K562 (cell line): ENCODE data around the gene FGD6. TPM values are rescaled to one million over a fixed set of nuclear protein-coding genes. Genes with fewer than 3 reads are reported as not detected.

ENCODE experiments used
- ATAC-seq: fragments of 200-7000 bp; cut with Tn5 transposase; 3 replicates; pipeline ENCODE4 v1.9.1; 2020; ENCODE audit warnings: moderate library complexity
- BruUV-seq: library from RNA; stranded (reverse); fragments of 400-500 nt; replicated peaks from 2 replicates; lab custom pipeline; 2021; lab: Mats Ljungman, UMichigan
- CTCF ChIA-PET: fragments of 300-600 bp; formaldehyde crosslinking; extraction: SDS; loops from one replicate; lab custom pipeline; 2021; ENCODE audit warnings: low intra/inter-chr PET ratio; lab: Yijun Ruan, JAX
- POLR2A ChIA-PET: fragments of 300-600, 350-650 bp; sonication (Branson Sonifier 250); formaldehyde crosslinking; extraction: SDS; loops from one replicate; lab custom pipeline; 2021; ENCODE audit warnings: antibody characterized with exemption, inconsistent platforms; lab: Yijun Ruan, JAX
- DNase-seq, 4 experiments: peaks; one replicate each; pipeline versions ENCODE4 v3.0.0 to v3.0.0-alpha.2; 2011 to 2018; ENCODE audit warnings: low spot score in 3 of 4, mixed read lengths in 3 of 4; ENCODE audit errors: extremely low read depth in 1 of 4
- FAIRE-seq: peaks from 2 replicates; lab custom pipeline; 2011; peaks lifted over from hg19 to GRCh38; lab: Jason Lieb, UNC
- H2AFZ ChIP-seq: 2 replicates; pipeline ENCODE4 v1.6.0; 2011; ENCODE audit warnings: low read depth, low read length, control low read depth, inconsistent platforms
- H3K27ac ChIP-seq: fragments of 200-600 bp; 3 replicates; pipeline ENCODE4 v1.8.0; 2011; ENCODE audit warnings: low read depth, mild to moderate bottlenecking, control low read depth, inconsistent platforms, low read length, moderate library complexity, mixed read lengths; ENCODE audit errors: extremely low read depth
- H3K27me3 ChIP-seq, 2 experiments: fragments of 300-600 bp in 1 of 2; 2 replicates in 1 of 2; 3 replicates in 1 of 2; pipeline versions ENCODE4 v1.6.0 to v1.8.0; 2011; ENCODE audit warnings: inconsistent platforms in 2 of 2, low read length in 2 of 2, mild to moderate bottlenecking in 1 of 2, mixed read lengths in 1 of 2, moderate library complexity in 1 of 2; ENCODE audit not compliant: control insufficient read depth in 2 of 2, insufficient read depth in 2 of 2
- H3K36me3 ChIP-seq: fragments of 300-600 bp; 3 replicates; pipeline ENCODE4 v1.8.0; 2011; ENCODE audit warnings: mild to moderate bottlenecking, low read length, inconsistent platforms; ENCODE audit not compliant: control insufficient read depth, insufficient read depth
- H3K4me1 ChIP-seq, 2 experiments: fragments of 200-600 bp in 1 of 2; replicated peaks in 1 of 2; 2 replicates in 1 of 2; 3 replicates in 1 of 2; pipeline versions ENCODE4 v1.5.1 to v1.8.0; 2011; ENCODE audit warnings: inconsistent platforms in 2 of 2, low read length in 2 of 2, mild to moderate bottlenecking in 1 of 2, mixed read lengths in 1 of 2, moderate library complexity in 1 of 2; ENCODE audit not compliant: control insufficient read depth in 2 of 2, insufficient read depth in 2 of 2
- H3K4me2 ChIP-seq: 2 replicates; pipeline ENCODE4 v1.6.1; 2011; ENCODE audit warnings: low read length, control low read depth, inconsistent platforms, mixed read lengths; ENCODE audit not compliant: insufficient read depth
- H3K4me3 ChIP-seq: fragments of 200-600 bp; sonication (generic), shearing (Covaris generic); 2 replicates; pipeline ENCODE4 v1.5.1; 2016; ENCODE audit warnings: control low read depth, inconsistent platforms
- H3K79me2 ChIP-seq: fragments of 200-600 bp; 3 replicates; pipeline ENCODE4 v1.8.0; 2011; ENCODE audit warnings: low read length, inconsistent platforms; ENCODE audit not compliant: control insufficient read depth, insufficient read depth
- H3K9ac ChIP-seq, 2 experiments: 2 replicates each; pipeline versions ENCODE4 v1.6.0 to v1.6.1; 2011; ENCODE audit warnings: low read depth in 2 of 2, low read length in 2 of 2, control low read depth in 1 of 2, inconsistent platforms in 1 of 2, mild to moderate bottlenecking in 1 of 2, mixed read lengths in 1 of 2; ENCODE audit not compliant: insufficient read depth in 1 of 2
- H3K9me1 ChIP-seq: one replicate; pipeline ENCODE4 v1.6.0; 2011; ENCODE audit warnings: inconsistent platforms, mild to moderate bottlenecking, low read length, moderate library complexity; ENCODE audit not compliant: control insufficient read depth, insufficient read depth
- H3K9me3 ChIP-seq: replicated peaks from 2 replicates; pipeline ENCODE4 v1.5.1; 2011; ENCODE audit warnings: low read depth, low read length, inconsistent platforms; ENCODE audit not compliant: control insufficient read depth, insufficient read depth
- H4K20me1 ChIP-seq: replicated peaks from 2 replicates; pipeline ENCODE4 v1.6.1; 2011; ENCODE audit warnings: low read length, inconsistent platforms, mixed read lengths; ENCODE audit not compliant: control insufficient read depth, insufficient read depth
- CBFA2T3 ChIP-seq: fragments of 450-650 bp; IDR thresholded peaks from 2 replicates; pipeline ENCODE4 v1.6.1; 2017
- CREM ChIP-seq: IDR thresholded peaks from 2 replicates; pipeline ENCODE4 v1.6.1; 2014; ENCODE audit warnings: antibody characterized with exemption, low read depth
- HMGXB4 ChIP-seq: sonication (generic); formaldehyde crosslinking; IDR thresholded peaks from 2 replicates; pipeline ENCODE4 v1.8.1; 2023; ENCODE audit warnings: mild to moderate bottlenecking, missing genetic modification reagents
- HSF4 ChIP-seq: fragments of 250-450 bp; sonication (Bioruptor Pico); IDR thresholded peaks from 2 replicates; pipeline ENCODE4 v2.1.2; 2022; ENCODE audit warnings: mild to moderate bottlenecking, moderate library complexity, borderline replicate concordance
- MCM5 ChIP-seq: fragments of 450-650 bp; IDR thresholded peaks from 2 replicates; pipeline ENCODE4 v1.6.1; 2016; ENCODE audit warnings: low read depth
- MLX ChIP-seq, 2 experiments: fragments of 450-650 bp in 1 of 2; sonication (generic) in 1 of 2; formaldehyde crosslinking; conservative IDR thresholded peaks; 2 replicates each; pipeline versions ENCODE4 v1.4.0 to v1.8.1; 2020 to 2022; ENCODE audit warnings: mild to moderate bottlenecking in 1 of 2, missing genetic modification reagents in 1 of 2
- NRF1 ChIP-seq, 2 experiments: fragments of 450-650 bp; IDR thresholded peaks in 1 of 2; conservative IDR thresholded peaks in 1 of 2; 2 replicates each; pipeline ENCODE4 v1.6.1; 2014; ENCODE audit warnings: mild to moderate bottlenecking in 2 of 2
- SMAD4 ChIP-seq: fragments of 250-450 bp; sonication (Bioruptor Pico); conservative IDR thresholded peaks from 2 replicates; pipeline ENCODE4 v1.8.0; 2021; ENCODE audit warnings: inconsistent platforms, mild to moderate bottlenecking, moderate library complexity
- ZBTB34 ChIP-seq: fragments of 250-450 bp; sonication (Bioruptor Pico); IDR thresholded peaks from 2 replicates; pipeline ENCODE4 v1.8.0; 2021; ENCODE audit warnings: mild to moderate bottlenecking, moderate library complexity
- ZNF143 ChIP-seq: sonication (generic); formaldehyde crosslinking; IDR thresholded peaks from 2 replicates; pipeline ENCODE4 v1.9.0; 2022; ENCODE audit warnings: mild to moderate bottlenecking, missing genetic modification reagents
- WGBS: fragments of 100-300 bp; shearing (Covaris generic); methylation state at CpG from one replicate; pipeline ENCODE4 v1.1.6; 2016; ENCODE audit warnings: low coverage, mixed read lengths; ENCODE audit not compliant: insufficient coverage; ENCODE audit errors: missing lambda C conversion rate; 5-methylcytosine and 5-hydroxymethylcytosine counted together
- in situ Hi-C: fragments of 300-500 bp; cut with MboI; formaldehyde crosslinking; loops from 4 replicates; pipeline ENCODE4 v1.15.0; 2018; ENCODE audit warnings: inconsistent platforms, mixed read lengths
- intact Hi-C: fragments of 100-400 bp; cut with micrococcal nuclease; formaldehyde crosslinking; loops from 2 replicates; pipeline ENCODE4 v1.14.2; 2022
- polyA plus RNA-seq, 8 experiments: library from polyadenylated mRNA; depleted of rRNA in 4 of 8; stranded (reverse) in 5 of 8; unstranded in 3 of 8; fragments of >200 nt; fragmentation: Nextera tagmentation in 2 of 8; fragmentation: Illumina TruSeq in 1 of 8; extraction: Ambion mirVana in 2 of 8; extraction: Trizol in 1 of 8; gene quantifications; 2 replicates each; pipeline versions ENCODE4 v1.2.1 to v1.2.3, GENCODE V29; 2011 to 2014; ENCODE audit warnings: inconsistent platforms in 1 of 8, missing spikeins in 1 of 8
- total RNA-seq, 7 experiments: library from RNA; depleted of rRNA in 6 of 7; stranded (reverse); fragments of >200 nt in 6 of 7; fragmentation: Illumina TruSeq in 2 of 7; extraction: Trizol in 2 of 7; gene quantifications; 2 replicates each; pipeline versions ENCODE4 v1.2.1 to v1.2.3, GENCODE V29; 2011 to 2021; ENCODE audit warnings: low replicate concordance in 1 of 7

Gene FGD6
- total and polyA plus RNA-seq, 9 of the 15 experiments (the other 6 are each of a cell fraction or from before 2014, with no cell fraction given), result 1.5 to 11.1 (median 5.8) TPM

GRCh38 chr12:95164656-95165055 lies 52.6 kb downstream of the FGD6 start:
- DNase-seq, result no peak
- Histone ChIP-seq H3K9me1 (no peaks in the 10 kb centered on the region), H3K9me3 (no peaks in the 10 kb centered on the region), H3K4me1 (peaks cover 0 to 11% of the 10 kb centered on the region in 2 experiments; a peak in 2 of 5 replicates), H4K20me1 (no peaks in the 10 kb centered on the region), H3K4me3 (no peak overlapping the region), H3K79me2 (no peaks in the 10 kb centered on the region), H3K27me3 (no peaks in the 10 kb centered on the region), H3K4me2 (no peak overlapping the region), H3K27ac (no peak overlapping the region), H2AFZ (no peak overlapping the region), H3K9ac (no peak overlapping the region), H3K36me3 (no peaks in the 10 kb centered on the region)
- intact Hi-C loops (loop anchor here (10.0 kb wide), 1 partner anchor 50 kb away; the partner anchor contains the start of genes FGD6 and VEZT), in situ Hi-C loops (no loop called here)
- TF ChIP-seq SMAD4 (CRISPR knock-in tag), result no peak
- TF ChIP-seq NRF1 (conservative IDR thresholded peaks at IDR 0.05 in 1 of 2, IDR thresholded peaks at IDR 0.05 in 1 of 2), result no peak
- TF ChIP-seq ZNF143 (CRISPR knock-in tag), result no peak
- no peak for TF ChIP-seq CREM
- no peak for TF ChIP-seq MLX (CRISPR knock-in tag; conservative IDR thresholded peaks at IDR 0.05)
- TF ChIP-seq MCM5, result no peak
- TF ChIP-seq HSF4 (CRISPR knock-in tag), result no peak
- TF ChIP-seq HMGXB4 (CRISPR knock-in tag), result no peak
- TF ChIP-seq CBFA2T3, result no peak
- no peak for TF ChIP-seq ZBTB34 (CRISPR knock-in tag)
- 83% methylated on average over 2 of the region's 2 CpGs for WGBS
- no peak for ATAC-seq
- ChIA-PET POLR2A (interaction anchor here (1.2 kb wide), 1 partner anchor 16 kb away, joined by 5 read pairs; no protein-coding TSS in a partner anchor), CTCF (no interaction called here)
- no TSS peak for BruUV-seq
- no peak for FAIRE-seq
